Neutrophil (primary cell): Measurements from ENCODE around the gene RHOU.
"Not testable (repeated sequence)": the region's sequence is repeated elsewhere in the genome, so short reads cannot be mapped to it uniquely, and the experiment has no call there.

Experiments
- H3K27ac ChIP-seq: fragments of 200-600 bp; sonication (generic); 2 replicates; pipeline ENCODE4 v1.5.1; 2016; ENCODE audit warnings: mild to moderate bottlenecking, moderate library complexity
- H3K27me3 ChIP-seq: fragments of 200-600 bp; sonication (generic); 2 replicates; pipeline ENCODE4 v1.6.0; 2016; ENCODE audit warnings: mild to moderate bottlenecking
- H3K36me3 ChIP-seq: fragments of 200-600 bp; sonication (generic); 2 replicates; pipeline ENCODE4 v1.5.1; 2017
- H3K4me1 ChIP-seq, 2 experiments: fragments of 200-600 bp in 1 of 2; sonication (generic) in 1 of 2; 1 replicate in 1 of 2; 2 replicates in 1 of 2; pipeline versions ENCODE4 v1.5.1 to v1.6.1; 2013 to 2016; ENCODE audit warnings: low read depth in 1 of 2, low read length in 1 of 2, mild to moderate bottlenecking in 1 of 2, moderate library complexity in 1 of 2; ENCODE audit not compliant: control insufficient read depth in 1 of 2, insufficient read depth in 1 of 2
- H3K4me3 ChIP-seq, 2 experiments: fragments of 200-600 bp in 1 of 2; sonication (generic) in 1 of 2; 1 replicate in 1 of 2; 2 replicates in 1 of 2; pipeline ENCODE4 v1.5.1; 2013 to 2016; ENCODE audit warnings: low read depth in 1 of 2, low read length in 1 of 2, mild to moderate bottlenecking in 1 of 2, moderate library complexity in 1 of 2
- H3K9me3 ChIP-seq: fragments of 200-600 bp; sonication (generic); 2 replicates; pipeline ENCODE4 v1.5.1; 2016
- TF ChIP-seq, protein P1 (sequence below): fragments of 200-600 bp; sonication (generic); IDR thresholded peaks from 2 replicates; pipeline ENCODE4 v1.5.1; 2016; ENCODE audit warnings: antibody characterized with exemption

RHOU gene

DNA sequence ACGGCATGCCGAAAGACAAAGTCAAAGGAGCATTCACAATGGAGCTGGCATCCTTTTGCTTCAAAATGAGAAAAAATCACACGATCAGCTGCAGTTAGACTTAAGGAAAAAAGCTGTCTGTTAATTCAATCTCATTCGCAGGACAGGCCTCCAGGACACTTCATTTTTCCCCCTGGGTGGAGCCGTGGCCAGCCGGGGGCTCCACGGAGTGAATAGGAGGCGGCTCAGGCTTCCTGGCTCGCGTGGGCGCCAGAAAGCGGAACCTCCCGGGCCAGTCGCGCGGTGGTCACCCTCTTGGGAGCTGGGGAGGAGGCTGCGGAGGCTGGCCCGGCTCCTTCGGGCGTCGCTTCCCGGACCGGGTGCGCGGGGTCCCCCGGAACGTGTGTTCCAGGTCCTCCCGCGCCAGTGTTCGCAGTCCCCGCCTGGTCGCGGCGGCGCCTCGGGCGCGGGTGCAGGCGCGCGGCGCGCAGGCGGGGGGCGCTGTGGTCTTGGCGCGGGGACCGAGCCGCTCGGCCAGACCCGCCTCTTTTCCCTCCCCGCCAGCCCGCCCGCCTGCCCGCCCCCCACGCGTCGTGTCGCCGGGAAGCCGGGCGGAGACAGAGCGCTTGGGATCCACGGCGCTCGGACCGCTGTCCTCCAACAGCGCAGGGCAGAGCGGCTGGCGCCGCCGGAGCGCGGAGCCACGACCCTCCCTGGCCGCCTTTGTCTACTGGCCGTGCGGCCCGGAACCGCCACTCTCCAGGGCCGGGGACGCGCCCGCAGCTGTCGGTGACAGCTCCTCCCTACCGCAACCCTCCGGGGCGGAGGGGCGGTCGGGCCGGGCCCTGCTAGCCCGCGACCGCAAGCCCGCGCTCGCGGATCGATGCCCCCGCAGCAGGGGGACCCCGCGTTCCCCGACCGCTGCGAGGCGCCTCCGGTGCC, at the start of gene RHOU:
RHOU (plus strand) TSS at position 599 of the 921 bp plus-strand sequence; CDS start at position 863, 264 bp downstream.
- Histone ChIP-seq H3K4me1 (peaks cover 15 to 18% of the 10 kb centered on the region in 2 experiments), H3K27ac (peak within 1 kb of the TSS; percentile 52), H3K9me3 (no peaks in the 10 kb centered on the region), H3K27me3 (no peaks in the 10 kb centered on the region), H3K4me3 (peak within 1 kb of the TSS; percentile 78 to 79), H3K36me3 (no peaks in the 10 kb centered on the region)
- TF ChIP-seq, protein P1, sequence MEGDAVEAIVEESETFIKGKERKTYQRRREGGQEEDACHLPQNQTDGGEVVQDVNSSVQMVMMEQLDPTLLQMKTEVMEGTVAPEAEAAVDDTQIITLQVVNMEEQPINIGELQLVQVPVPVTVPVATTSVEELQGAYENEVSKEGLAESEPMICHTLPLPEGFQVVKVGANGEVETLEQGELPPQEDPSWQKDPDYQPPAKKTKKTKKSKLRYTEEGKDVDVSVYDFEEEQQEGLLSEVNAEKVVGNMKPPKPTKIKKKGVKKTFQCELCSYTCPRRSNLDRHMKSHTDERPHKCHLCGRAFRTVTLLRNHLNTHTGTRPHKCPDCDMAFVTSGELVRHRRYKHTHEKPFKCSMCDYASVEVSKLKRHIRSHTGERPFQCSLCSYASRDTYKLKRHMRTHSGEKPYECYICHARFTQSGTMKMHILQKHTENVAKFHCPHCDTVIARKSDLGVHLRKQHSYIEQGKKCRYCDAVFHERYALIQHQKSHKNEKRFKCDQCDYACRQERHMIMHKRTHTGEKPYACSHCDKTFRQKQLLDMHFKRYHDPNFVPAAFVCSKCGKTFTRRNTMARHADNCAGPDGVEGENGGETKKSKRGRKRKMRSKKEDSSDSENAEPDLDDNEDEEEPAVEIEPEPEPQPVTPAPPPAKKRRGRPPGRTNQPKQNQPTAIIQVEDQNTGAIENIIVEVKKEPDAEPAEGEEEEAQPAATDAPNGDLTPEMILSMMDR = peak; percentile 63

DNA sequence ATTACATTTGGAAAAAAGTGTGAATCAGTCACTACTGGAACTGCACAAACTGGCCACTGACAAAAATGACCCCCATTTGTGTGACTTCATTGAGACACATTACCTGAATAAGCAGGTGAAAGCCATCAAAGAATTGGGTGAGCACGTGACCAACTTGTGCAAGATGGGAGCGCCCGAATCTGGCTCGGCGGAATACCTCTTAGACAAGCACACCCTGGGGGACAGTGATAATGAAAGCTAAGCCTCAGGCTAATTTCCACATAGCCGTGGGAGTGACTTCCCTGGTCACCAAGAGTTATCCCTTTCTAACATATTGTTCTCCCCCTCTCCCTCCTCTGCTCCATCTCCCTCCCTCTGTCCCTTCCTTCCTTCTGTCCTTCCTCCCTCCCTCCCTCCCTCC, 47.7 kb upstream of the RHOU start:
- TF ChIP-seq, protein P1 = no peak
- Histone ChIP-seq H3K4me3 (no peak overlapping the region), H3K27ac (no peak overlapping the region), H3K27me3 (peaks cover 13% of the 10 kb centered on the region), H3K9me3 (no peaks in the 10 kb centered on the region), H3K4me1 (no peaks in the 10 kb centered on the region), H3K36me3 (no peaks in the 10 kb centered on the region)

DNA sequence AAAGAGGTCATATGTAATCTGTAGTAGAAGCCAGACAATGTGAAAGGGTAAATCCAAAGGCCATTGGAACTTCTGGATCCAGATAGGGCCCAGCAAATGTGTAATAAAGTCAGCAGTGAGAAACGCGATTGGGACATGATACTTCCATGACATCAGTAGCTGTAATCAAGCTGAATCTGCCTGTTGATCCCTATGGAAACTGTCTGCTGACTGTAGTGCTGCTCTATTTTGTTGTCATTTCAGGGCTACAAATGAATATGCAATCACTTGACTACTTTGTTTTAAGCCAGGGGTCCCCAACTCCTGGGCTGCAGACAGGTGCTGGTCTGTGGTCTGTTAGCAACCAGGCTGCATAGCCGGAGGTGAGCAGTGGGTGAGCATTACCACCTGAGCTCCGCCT, 46.0 kb upstream of the RHOU start:
- Histone ChIP-seq H3K27ac (no peak overlapping the region), H3K9me3 (no peaks in the 10 kb centered on the region)
- TF ChIP-seq, protein P1 = no peak

DNA sequence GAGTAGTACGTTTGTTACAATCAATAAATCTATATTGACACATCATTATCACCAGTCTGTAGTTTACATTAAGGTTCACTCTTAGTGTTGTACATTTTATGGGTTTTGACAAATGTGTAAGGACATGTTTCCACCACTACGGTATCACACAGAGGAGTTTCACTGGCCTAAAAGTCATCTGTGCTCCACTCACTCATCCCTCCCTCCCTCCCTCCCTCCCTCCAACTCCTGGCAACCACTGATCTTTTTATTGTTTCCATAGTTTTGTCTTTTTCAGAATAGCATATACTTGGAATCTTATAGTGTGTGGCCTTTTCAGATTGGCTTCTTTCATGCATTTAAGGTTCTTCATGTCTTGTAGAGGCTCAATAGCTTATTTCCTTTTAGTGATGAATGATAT, 44.1 kb upstream of the RHOU start:
- Histone ChIP-seq H3K27ac (no peak overlapping the region), H3K9me3 (no peaks in the 10 kb centered on the region), H3K4me1 (peaks cover 8 to 11% of the 10 kb centered on the region in 2 experiments), H3K4me3 (no peak overlapping the region), H3K27me3 (peaks cover 8% of the 10 kb centered on the region), H3K36me3 (no peaks in the 10 kb centered on the region)
- TF ChIP-seq, protein P1 = no peak

More for the DNA sequence above, 46.0 kb upstream of the RHOU start:
- Histone ChIP-seq H3K4me3 (no peak overlapping the region), H3K27me3 (peaks cover 8% of the 10 kb centered on the region), H3K36me3 (no peaks in the 10 kb centered on the region), H3K4me1 (no peaks in the 10 kb centered on the region)

DNA sequence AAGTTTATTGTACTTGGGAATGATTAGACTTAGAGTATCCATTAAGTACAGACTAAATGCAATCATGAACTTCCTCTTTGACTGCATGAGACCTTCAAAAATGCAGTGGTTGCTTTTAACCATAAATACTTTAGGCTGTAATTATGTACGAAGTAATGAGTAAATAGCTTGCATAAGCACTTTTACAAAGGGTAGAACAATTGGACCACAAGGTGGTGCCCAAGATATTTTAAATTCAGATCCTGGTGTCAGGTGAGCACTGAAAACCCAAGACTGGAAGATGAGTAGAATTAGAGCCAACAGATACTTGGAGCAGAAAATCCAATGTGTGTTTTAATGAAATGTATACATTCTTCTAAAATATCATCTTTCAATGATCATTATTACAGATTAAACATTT, 43.4 kb upstream of the RHOU start:
- Histone ChIP-seq H3K27ac (no peak overlapping the region), H3K36me3 (no peaks in the 10 kb centered on the region), H3K9me3 (no peaks in the 10 kb centered on the region), H3K27me3 (peaks cover 8% of the 10 kb centered on the region), H3K4me3 (no peak overlapping the region), H3K4me1 (peaks cover 9 to 11% of the 10 kb centered on the region in 2 experiments)
- TF ChIP-seq, protein P1 = no peak

DNA sequence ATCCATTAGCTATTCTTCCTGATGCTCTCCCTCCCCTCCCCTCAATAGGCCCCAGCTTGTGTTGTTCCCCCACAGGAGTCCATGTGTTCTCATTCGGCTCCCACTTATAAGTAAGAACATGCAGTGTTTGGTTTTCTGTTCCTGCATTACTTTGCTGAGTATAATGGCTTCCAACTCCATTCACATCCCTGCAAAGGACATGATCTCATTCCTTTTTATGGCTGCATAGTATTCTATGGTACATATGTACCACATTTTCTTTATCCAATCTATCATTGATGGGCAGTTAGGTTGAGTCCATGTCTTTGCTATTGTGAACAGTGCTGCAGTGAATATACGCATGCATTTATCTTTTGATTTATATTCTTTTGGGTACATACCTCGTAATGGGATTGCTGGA, 40.8 kb upstream of the RHOU start:
- H3K4me3 ChIP-seq, H3K27ac ChIP-seq, H3K9me3 ChIP-seq, H3K27me3 ChIP-seq, H3K36me3 ChIP-seq: not testable (repeated sequence)
- H3K4me1 ChIP-seq = peaks cover 16 to 19% of the 10 kb centered on the region in 2 experiments
